Medulla oblongata (tissue), 1 donor: Measurements from ENCODE around the gene RACGAP1.

ENCODE experiments used
- DNase-seq: peaks from one replicate; pipeline ENCODE4 v3.0.0-alpha.2; 2015; ENCODE audit errors: extremely low spot score

The RACGAP1 gene

DNA sequence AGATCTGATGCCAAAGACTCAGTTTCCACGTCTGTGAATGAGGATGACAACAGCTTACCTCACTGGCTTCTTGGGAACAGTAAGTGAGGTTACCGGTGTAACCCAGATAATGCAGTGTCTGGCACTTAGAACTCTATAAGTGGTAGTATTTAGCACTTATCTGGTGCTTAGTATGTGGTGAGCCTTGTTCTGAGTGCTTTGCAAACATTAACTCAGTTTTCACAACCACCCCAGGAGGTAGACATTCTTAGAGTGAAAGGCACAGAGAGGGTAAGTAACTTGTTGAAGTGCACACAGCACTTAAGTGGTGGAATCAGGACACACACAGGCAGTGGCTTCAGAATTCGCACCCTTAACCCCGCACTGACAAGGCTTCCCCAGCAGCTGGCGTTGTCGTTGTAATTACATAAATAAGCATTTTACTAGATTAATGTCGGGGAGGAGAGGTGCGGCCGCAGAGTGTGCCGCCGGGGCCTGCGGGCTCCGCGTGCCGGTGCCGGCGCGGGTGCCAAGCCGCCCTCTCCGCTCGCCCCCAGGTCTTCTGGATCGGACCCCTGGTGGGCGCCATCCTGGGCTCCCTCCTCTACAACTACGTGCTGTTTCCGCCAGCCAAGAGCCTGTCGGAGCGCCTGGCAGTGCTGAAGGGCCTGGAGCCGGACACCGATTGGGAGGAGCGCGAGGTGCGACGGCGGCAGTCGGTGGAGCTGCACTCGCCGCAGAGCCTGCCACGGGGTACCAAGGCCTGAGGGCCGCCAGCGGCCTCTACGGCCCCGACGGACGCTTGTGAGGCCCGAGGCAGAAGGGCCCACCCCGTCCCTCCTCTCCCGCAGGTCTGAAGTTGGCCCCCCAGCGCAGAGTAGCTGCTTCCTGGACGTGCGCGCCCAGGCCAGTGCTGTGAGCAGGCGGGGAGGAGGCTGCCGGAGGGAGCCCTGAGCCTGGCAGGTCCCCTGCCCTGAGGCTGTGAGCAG lies 70.1 kb downstream of the RACGAP1 start:
- no peak for DNase-seq

DNA sequence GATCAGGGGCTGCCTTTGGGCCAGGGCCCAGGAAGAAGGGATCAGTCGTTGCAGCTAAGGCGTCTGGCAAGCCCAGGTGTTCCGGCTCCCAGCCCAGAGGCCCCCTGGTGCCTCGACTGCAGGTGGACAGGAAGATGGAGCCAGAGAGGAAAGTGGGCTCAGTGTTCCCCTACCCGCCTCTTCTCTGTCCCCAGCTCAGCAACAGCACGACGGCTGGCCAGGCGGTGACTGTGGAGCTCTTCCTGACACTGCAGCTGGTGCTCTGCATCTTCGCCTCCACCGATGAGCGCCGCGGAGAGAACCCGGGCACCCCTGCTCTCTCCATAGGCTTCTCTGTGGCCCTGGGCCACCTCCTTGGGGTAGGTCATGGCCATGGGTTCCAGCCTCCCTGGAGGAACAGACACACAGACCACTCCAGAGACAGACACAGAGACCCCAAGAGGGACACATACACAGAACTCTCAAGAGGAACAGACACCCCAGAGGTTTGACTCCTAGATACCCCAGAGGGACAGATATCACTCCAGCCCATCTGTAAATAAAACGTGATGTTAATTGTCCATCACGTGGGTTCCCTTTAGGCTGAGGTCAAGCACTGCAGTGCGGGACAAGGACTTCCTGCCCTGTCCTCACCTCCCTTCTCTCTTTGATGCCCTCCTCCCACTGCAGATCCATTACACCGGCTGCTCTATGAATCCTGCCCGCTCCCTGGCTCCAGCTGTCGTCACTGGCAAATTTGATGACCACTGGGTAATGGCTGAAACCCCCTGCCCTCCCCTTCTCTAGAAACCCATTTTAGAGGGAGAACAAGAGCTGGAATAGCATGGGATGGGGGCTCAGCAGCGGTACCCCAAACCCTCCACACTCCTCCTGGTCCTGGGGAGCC lies 71.1 kb downstream of the RACGAP1 start:
- DNase-seq, result no peak

DNA sequence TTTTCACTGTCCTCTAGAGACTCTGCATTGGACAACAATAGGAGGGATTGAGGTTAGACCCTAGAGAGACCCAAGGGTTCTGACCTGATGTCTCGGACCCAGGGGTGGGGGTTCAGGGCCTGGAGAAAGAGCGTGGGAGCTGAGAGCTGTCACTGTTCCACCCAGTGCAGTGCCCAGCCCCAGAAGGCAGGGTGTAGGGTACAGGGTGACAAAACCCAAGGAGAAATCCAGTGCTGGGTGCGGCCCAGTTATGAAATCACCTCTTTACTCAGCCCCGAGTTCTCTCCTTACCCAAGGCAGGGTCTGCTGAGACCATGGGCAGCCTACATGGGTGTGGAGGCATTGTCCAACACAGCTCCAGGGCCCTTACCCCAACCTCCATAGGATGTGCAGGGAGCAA lies 72.1 kb downstream of the RACGAP1 start:
- DNase-seq, result no peak

DNA sequence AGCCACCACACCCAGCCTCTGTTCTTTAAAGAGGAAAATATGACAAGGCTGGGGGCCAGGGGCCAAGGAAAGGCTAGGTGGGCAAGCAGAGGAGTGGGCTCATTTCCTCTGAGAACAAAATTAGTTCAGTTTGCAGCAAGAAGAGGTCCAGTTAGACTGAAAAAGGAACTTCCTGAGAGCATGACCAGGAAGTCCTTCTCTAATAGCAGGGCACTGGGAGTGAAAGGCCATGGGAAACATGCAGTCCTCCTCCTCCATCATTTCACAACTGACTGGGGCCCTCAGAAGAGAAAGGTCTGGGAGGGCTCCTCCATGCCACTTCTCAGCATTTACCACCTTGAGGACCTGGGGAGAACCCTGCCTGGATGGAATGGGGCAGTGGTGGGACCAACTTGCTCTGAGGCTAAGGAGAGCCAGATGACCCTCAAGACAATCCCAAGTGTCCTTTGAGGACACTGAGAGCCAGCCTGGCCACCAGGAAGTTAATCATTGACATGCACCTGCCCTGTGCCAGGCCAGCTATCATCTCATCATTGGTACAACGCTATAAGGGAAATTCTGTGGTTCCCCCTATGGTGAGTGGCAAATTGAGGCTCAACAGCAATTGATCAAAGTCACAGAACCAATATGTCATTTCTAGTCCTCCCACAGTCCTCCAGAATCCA lies 72.8 kb downstream of the RACGAP1 start:
- no peak for DNase-seq

DNA sequence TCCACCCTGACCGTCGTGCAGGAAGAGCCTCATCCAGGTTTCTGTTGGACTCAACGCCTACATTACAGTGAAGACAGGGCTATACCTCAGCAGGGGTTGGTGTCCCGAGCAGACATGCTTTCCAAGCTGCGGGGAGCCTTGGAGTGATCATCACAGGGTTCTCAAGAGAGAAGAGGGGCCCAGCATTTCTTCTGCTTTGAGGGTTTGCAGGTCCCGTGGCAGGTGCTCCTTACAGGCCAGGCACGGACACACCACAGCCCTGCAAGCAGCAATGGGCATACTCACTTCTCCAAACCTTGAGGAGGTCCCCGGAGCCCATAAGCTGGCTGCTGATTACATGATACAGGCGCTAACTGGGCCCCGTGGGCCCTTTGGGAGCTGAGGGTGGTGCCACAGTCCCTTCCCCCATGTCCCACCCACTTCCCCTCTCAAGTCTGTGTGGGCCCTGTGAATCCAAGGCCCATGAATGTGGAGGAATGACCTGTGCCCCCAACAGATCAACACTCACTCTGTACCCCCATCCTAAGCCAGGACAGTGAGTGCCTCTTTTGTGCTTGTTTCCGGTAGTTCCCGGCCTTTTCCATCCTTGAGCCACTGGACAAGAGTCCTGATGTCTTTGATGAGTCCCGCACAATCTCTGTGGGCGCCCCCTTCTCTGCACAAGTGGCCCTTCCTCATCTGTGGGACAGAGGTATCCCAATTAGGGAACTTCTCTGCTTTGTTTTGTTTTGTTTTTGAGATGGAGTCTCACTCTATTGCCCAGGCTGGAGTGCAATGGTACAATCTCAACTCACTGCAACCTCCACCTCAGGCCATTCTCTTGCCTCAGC lies 73.7 kb downstream of the RACGAP1 start:
- no peak for DNase-seq

DNA sequence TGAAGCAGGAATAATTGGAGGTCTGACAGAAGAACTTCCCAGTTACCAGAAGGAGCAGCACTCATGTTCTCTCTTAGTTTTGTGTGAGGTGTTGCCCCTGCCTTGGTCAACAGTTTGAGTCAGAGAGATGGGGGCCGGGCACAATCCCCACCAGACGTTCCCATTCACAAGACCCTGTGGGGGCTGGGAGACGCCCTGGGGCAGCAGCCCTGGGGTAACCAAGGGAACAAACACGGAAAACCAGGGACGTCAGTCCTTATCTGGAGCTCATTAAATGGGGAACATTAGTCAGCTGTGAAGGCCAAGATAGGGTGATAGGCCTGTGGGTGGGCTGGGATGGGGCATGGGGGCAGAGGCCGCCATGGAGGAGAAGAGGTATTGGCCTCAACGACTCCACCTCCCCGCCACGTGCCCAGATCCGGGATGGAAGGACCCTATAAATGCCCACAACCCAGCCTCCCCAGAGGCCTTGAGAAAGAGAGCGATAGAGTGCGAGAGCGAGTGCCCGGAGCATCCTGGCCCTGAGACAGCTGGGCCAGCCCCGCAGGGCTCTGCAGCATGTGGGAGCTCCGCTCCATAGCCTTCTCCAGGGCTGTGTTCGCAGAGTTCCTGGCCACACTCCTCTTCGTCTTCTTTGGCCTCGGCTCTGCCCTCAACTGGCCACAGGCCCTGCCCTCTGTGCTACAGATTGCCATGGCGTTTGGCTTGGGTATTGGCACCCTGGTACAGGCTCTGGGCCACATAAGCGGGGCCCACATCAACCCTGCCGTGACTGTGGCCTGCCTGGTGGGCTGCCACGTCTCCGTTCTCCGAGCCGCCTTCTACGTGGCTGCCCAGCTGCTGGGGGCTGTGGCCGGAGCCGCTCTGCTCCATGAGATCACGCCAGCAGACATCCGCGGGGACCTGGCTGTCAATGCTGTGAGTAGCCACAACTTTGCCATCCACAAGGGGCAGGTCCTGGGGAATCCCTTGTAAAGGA lies 74.7 kb downstream of the RACGAP1 start, which contains the start of gene AQP2:
AQP2 (plus strand) TSS at position 465 of the 979 bp plus-strand sequence; CDS start at position 559, 94 bp downstream.
- DNase-seq, result no peak

DNA sequence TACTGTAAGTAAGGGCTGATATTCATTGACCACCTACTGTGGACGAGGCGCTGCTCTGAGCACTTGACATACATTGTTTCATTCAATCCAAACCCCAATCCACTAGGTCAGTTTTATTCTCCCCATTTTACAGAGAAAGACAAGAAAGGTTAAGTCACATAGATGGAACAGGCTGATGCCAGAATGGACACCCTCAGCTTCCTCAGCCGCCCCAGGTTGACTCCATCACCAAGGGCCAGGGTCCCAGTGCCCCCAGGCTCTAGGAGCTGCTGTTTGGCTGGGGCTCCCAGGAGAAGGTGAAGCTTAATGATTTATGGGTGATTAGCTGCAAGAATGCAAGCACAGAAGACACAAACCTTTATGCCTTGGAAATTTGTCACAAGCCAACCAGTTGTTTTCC lies 75.4 kb downstream of the RACGAP1 start:
- DNase-seq, result no peak

DNA sequence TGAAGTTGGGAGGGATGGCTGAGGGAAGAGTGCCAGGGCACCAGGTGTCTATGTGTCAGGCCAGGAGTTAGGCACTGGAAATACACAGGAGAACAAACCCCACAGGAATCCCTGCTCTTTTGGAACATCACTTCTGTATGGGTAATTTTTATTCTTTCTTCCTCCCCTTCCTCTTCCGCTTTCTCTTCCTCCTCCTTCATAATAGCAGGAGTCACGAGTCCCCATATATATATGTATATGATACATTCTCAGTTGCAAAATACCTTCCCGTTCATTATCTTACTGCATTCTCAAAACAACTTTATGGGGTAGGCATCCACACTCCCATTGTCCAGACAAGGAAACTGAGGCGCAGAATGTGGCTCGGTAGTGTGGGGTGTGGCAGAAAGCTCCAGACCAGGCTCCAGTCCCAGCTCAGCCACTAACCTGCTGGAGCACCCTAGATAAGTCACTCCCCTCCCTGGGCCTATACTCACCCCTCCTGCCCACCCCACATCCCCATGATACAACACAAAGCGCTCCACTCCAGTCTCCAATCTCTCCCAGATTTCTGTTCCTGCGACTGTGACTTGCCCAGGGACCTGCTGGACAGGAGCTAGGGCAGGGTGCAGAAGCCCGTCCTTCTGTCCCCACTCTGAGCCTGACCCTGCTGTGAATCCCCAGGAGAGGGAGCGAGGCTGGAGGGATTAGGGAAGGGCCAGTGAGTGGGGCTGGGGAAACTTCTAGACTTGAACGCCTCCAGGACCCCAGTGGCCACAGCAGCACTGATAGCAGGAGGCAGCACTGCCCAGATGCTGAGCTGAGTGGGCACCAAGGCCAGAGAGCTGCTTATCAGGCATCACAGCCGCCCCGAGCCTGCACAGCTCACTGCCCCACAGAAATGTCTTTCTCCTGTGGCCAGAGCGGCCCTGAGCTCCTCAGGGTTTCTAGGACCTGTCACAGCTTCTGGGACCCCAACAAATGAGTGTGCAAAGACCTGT lies 76.1 kb downstream of the RACGAP1 start:
- no peak for DNase-seq

DNA sequence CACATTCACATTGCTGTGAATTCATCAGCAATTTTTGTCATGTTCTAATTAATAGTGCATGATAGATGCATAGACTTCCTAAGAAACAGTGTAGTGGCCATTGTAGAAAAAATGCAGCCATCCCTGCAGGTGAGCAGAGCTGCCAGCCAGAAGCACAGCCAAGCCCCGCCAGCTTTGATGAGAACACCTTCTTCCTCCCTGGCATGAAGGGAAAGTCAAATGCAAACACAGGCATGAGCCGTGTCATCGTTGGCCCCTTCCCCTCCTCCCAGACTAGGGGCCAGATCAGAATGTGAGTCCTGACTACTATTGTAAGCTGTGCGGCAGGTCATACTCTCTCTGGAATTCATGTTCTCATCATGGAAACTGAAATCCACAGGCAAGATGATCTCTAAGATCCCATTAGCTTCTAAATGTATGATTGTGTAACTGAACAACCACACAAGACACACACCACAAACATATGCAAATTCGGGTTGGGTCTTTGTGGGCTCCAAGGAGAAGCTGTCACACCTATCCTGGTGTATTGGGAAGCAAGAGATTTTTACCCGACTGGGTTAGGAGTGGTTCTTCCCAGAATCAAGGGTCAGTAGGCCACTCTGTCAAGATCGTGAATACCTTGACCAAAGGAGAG lies 77.6 kb downstream of the RACGAP1 start:
- no peak for DNase-seq

DNA sequence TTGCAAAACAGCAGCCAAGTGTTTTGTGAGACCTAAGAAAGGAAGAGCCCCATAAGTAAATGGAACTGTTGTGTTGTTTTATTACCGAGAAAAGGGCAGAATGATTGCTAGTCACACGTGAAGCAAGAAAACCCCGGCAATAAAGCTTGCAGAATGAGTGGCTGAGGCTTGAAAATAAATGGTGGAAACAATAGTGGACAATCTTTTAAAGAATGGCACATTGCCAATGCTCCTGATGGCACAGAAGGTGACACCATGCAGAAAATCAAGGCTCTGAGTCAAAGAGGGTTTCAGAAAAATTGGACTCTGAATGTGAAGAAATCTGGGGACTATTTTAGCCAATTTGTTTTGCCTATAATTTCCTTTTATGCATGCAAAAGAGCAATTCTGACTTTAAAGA lies 78.8 kb downstream of the RACGAP1 start:
- DNase-seq, result no peak

DNA sequence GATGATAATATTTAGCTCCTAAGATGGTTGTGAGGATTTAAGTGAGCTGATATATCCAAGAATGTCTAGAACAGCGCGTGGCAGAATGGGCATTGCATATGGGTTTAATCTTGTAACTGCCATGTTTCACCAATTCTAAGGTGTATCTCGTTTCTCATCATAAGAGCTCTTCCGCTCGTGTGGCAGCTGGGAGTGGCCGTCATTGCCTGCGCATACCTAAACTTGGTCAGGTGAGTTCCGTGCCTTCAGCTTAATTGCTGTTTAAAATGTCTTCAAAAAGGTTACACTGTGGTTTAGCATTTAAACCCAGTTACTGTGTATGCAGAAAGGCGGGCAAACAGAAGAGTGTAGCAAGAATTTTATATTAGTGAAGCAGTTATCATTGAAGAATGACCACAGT lies 79.2 kb downstream of the RACGAP1 start:
- DNase-seq, result no peak

DNA sequence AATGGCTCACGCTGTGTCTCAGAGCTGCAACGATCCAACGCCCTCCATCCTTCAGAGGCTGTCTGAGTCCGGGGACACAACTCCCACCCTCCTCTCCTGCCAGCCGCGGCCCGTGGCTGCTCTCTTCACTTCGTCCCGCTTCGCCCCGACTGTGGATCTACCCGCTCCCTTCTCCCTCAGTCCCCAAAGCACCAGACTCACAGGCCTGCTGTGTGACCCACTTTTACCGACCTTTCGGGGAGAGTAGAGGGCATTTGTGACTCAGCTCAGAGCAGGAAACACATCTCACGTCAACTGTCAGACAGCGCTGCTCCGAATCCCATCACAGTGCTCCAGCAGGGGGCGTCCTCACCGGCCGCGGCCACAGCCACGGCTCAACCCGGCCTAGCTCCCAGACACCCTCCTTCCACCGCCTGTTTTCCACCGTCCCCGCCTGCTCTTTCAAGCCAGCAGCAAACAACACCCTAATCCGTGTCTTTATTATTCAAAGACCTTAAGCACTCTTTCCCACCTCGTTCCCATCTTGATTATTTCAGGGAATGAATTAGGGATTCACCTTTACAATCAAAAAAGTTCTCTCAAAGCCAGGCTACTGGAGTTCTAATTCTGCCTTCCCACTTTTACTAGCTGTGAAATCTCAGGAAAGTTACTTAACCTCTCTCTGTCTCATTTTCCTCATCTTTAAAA lies 79.8 kb downstream of the RACGAP1 start:
- peak; percentile 84 for DNase-seq

DNA sequence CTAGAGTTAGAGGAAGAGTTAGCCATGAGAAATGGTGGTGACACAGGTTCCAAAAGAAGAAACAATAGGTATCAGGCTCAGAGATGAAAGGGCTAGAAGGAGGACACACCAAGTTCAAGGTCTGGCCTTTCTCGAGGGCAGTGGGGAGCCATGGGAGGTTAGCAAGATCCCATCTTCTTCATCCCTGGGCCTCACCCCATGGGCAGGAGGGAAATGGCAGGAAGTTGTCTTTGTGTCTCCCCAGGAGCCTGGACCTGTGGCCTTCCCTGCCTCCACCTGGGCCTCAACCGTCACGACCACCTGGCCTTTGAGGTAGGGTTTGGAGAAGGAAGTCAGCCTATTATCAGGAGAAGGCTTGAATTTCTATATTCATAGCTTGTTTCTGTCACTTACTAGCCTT lies 80.6 kb downstream of the RACGAP1 start:
- no peak for DNase-seq

DNA sequence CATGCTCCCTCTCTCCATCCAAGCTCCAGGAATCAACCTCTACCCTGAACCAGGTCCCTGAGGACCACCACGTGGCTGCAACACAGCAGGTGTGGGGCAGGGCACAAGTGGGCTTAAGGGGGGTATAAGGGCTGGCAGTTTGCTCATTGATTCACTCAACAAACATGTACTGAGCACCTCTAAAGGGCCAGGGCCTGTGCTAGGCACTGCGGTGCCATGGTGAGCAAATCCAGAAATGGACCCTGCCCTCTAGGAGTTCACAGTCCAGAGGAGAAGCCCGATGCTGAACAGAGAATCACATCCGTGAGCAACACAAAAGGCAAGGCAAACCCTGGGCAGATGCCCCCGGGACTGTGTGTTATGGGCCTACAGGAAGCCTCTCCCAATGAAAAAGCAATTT lies 81.2 kb downstream of the RACGAP1 start:
- no peak for DNase-seq

DNA sequence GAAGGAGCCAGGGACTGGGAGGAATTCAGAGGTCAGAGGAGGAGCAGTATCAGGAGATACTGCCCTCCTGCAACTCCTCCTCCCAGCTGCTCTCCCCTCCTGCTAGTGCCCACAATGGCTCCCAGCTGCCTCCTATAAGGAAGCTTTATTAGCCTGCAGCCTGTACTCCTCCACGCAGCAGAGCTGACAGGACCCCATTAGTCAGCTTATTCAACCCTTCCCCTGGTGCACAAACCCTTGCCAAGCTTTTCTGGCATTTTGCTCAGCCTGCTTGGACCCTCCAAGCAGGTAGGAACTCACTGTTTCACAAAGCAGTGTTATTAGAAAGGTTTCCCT lies 81.7 kb downstream of the RACGAP1 start:
- DNase-seq, result no peak

DNA sequence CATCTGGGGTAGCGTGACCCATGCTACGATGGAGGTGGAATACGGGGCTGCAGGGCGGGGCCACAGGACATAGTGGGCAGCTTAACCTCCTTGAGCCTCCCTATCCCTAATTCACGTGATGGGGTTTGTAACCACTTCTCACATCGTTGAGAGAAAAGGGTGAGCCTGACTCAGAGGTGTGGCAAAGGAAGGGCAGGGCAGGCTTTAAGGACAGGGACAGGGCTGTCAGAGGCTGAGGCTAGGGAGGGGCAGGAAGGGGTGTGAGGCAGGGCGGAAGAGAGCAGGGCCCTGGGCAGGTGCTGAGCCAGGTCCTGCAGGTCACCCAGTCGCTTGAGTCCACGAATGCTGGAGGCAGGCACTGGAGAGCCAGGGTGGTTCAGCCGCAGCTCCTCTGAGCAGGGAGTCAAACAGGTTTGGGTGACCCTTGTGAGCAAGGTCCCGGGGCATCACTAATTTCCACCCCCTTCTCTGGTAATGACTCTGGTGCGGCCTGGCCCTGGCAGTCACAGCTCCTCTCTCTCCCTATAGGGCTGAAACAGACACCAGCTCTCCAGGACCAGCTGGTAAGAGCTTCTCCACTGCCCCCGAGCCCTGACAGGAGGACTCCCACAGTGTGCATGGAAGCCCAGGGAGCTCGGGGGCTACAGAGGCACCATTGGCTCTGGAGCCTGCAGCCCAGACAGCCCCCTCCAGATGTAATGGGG lies 82.2 kb downstream of the RACGAP1 start:
- DNase-seq, result no peak

DNA sequence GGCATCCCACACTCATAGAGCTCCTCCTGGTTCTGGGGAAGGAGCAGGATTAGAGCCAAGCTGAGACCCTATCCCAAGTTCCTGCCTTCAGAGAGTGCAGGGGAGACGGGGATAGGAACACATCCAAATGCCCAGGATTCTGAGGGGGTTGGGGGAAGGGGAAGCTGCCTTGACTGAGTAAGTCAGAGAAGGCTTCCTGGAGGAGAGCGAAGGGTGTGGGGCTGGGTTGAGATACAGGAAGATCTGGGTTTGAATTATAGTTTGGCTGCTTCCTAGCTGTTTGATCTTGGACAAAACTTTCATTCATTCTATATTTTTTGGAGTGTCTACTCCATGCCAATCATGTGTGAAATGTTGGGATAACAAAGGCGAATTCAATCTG lies 82.8 kb downstream of the RACGAP1 start:
- no peak for DNase-seq
